CD4-positive, alpha-beta T cell treated with Interleukin-21 for 1 hour (primary cell): ENCODE measurements around the gene MAB21L3.
A peak's percentile ranks its signal among the peaks of the same experiment; 100 is the strongest.
"Not testable (repeated sequence)": the region's sequence is repeated elsewhere in the genome, so short reads cannot be mapped to it uniquely, and the experiment has no call there.

ENCODE experiments used
- DNase-seq: peaks from one replicate; pipeline ENCODE4 v3.0.0-alpha.2; 2020

The MAB21L3 gene

GRCh38 chr1:116139592-116140134 lies 28.5 kb downstream of the MAB21L3 start:
- no peak for DNase-seq

DNA sequence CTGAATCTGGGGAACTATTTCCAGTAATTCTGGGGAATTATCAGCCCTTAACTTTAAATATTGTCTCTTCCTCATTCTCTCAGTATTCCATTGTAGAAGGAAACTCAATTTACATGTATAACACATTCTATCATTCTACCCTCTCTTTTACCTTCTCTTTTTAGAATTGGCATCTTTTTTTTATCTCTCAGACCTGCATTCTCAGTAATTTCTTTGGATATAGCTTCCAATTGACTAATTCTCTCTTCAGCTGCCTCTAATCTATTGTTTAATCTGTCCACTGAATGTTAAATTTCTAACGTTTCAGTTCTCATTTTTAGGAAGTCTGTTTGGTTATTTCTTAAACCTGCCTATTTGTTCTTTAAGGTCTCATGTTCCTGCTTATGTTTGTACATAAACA lies 33.0 kb downstream of the MAB21L3 start:
- DNase-seq: no peak

DNA sequence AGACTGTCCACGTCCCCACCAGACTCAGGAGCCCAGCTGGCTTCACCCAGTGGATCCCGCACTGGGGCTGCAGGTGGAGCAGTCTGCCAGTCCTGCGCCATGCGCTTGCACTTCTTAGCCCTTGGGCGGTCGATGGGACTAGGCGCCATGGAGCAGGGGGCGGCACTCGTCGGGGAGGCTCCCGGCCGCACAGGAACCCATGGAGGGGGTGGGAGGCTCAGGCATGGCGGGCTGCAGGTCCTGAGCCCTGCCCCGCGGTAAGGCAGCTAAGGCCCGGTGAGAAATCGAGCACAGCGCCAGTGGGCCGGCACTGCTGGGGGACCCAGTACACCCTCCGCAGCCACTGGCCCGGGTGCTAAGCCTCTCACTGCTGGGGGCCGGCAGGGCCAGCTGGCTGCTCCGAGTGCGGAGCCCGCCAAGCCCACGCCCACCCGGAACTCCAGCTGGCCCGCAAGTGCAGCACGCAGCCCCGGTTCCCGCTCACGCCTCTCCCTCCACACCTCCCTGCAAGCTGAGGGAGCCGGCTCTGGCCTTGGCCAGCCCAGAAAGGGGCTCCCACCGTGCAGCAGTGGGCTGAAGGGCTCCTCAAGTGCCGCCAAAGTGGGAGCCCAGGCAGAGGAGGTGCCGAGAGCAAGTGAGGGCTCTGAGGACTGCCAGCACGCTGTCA lies 35.4 kb downstream of the MAB21L3 start:
- DNase-seq: not testable (repeated sequence)

GRCh38 chr1:116147114-116147510 lies 35.9 kb downstream of the MAB21L3 start:
- DNase-seq: no peak

- DNase-seq: no peak
These were observed 36.8 kb downstream of the MAB21L3 start for GRCh38 chr1:116147972-116148371.

GRCh38 chr1:116148967-116149366 lies 37.8 kb downstream of the MAB21L3 start:
- no peak for DNase-seq

GRCh38 chr1:116150368-116150767 lies 39.2 kb downstream of the MAB21L3 start:
- no peak for DNase-seq

GRCh38 chr1:116151739-116152576 lies 40.8 kb downstream of the MAB21L3 start:
- peak; percentile 85 for DNase-seq

DNA sequence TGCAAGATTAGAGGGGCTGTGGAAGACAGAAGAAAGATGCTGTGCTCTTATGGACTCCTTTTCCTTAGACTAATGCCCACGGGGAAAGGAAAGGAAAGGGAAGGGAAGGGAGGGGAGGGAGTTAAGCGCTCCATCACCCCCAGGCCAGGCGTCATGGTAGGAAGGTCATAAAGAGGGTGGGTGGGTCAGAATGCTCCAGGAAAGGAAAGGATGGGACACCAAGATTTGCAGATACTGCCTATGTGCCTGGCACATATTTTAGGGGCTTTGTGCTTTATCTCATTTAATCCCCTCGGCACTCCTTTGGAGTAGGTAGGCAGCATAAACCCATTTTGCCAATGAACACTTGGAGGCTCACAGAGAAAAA lies 41.4 kb downstream of the MAB21L3 start:
- DNase-seq: no peak

DNA sequence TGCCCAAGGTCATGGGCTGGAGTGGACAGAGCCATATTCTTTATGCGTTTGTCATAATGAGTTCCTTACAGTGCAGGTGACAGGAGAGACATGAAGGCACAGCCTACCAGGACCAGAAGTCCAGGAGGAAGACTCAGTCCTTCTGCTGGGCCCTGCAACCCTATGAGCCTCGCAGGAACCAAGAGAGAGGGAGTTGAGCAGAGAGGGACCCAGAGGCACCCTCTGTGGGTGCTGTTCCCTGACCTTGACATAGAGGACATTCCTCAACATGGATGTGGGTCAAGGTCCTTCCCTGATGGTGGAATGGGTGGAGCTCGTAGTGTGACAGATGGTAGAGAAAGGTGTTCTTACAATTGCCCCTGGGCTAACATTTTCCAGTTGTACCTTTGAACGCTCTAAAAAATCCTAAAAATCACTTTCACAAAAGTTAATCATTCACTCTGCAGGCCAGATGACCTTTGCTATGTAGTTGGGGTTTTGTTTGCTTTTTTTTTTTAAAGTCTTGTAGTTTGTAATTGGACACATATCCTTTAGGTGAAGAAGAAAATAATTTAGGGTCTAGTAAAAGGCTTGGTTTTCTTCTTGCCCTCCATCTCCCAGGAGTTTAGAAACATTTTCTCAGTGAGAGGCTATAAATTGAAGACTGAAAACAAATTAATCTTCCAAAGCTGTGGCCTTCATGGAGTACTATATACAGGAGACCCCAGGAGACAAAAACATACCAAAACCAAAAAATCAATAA lies 41.9 kb downstream of the MAB21L3 start:
- DNase-seq: no peak

GRCh38 chr1:116153692-116154031 lies 42.5 kb downstream of the MAB21L3 start:
- DNase-seq: no peak

DNA sequence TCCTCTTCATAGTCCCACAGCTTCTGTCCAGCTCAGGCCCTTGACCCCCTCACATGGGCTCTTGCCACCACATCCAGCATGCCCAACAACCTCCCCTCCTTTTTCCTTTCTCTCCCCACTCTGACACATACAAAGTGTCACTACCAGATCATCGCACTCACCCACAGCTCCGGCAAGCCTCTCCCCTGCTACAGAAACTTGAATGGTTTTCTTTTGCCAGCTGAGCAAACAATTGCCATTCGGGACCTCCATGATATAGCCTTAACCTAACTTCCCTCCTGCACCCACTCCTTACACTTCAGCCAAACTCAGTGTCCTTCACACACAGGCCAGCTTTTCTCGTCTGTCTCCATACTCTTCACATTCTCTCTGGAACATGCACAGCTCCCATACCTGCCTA lies 43.3 kb downstream of the MAB21L3 start:
- DNase-seq: no peak

- no peak for DNase-seq
These were observed 45.9 kb downstream of the MAB21L3 start for GRCh38 chr1:116157096-116157495.

DNA sequence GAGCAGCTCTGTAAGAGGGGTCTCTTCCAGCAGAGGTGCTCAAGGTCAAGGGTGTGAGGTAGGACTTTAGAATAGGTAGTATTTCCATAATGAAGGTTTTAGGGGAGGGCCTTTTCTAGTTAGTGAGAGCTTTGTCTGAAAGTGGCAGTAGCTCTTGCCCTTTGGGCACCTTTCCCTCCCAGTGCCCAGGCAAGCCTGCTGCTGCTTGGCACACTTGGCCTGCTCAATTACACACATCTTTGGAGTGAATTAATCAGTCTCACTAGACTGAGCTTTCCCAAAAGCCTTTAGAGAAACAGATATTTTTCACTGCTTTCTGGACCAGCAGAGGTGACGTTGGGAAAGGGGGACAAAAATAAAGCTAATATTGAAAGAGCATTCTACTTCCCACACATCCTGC lies 48.0 kb downstream of the MAB21L3 start:
- no peak for DNase-seq

DNA sequence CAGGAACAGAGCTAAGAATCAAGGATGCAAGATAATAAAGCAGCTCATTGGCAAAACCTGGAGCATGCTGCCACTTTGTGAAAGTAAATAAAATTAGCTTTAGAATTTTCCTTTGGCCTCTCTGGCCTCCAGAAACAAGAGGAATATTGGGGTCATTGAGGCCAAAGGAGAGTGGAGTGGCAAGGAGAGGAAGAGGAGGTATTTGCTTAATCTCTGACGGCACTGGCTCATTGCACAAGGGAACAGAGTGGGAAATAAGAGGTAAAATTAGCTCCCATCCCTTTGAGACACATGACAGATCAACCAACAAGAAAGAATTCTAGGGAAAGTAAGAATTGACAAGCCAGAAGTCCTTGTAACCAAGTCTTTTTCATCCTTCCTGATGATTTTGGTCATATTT lies 48.4 kb downstream of the MAB21L3 start:
- no peak for DNase-seq

DNA sequence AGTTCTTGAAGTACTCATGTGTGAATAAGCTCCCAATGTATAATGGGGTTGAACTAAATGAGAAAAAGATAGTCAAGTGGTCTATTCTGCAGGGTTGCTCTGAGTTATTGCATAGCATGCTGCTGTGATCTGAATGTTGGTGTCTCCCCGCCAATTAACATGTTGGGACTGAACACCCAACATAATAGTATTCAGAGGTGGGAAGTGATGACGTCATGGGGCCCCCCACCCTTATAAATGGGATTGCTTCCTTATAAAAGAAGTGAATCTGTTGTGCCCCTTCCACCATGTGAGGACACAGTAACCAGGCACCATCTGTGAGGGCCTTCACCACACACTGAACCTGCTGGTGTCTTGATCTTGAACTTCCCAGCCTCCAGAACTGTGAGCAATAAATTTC lies 50.2 kb downstream of the MAB21L3 start:
- DNase-seq: no peak

DNA sequence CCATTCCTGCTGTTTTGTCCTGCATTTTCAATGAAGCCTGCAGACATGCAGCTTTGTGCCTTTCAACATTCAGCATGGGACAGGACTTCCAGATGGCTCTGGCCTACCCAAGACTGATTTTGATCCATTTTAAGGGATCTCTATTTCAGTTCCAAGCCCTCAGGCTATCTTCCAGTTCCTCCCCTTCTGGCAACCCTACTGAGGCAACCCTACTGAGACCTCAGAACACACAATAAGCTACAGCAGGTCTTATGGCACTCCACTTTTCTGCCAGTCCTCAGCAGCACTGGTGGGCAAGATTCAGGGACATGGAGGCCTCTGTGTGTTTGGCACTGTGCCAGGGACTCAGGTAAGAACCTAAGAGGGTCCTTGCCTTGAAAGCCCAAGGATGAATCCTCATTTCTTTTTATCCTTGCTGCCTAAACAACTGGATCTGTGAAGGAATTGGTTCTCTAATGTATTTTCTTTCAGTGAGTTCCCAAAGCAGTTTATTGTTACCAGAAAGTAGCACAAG lies 50.7 kb downstream of the MAB21L3 start:
- DNase-seq: no peak

DNA sequence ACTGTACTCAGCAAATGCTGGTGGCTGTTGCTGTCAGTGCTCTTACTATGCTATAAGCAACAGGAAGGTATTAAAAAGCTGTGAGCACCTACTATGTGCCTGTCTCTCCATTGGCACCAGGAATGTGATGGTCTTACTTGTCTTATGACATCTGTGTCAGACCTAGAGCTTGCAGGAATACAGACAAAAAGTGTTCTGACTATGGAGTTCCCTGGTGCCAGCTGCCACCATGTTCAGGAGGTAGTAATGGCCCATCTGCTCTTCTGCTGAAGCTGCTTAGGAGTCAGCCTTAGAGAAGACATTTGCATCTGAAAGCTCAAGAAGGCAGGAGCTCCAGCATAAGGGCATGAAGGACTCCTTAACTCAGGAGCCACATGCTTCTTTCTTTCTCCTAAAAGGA lies 52.3 kb downstream of the MAB21L3 start:
- no peak for DNase-seq

GRCh38 chr1:116164150-116164549 lies 53.0 kb downstream of the MAB21L3 start:
- no peak for DNase-seq

- DNase-seq: no peak
These were observed 53.6 kb downstream of the MAB21L3 start for GRCh38 chr1:116164604-116165368.

GRCh38 chr1:116165572-116165971 lies 54.4 kb downstream of the MAB21L3 start:
- no peak for DNase-seq

DNA sequence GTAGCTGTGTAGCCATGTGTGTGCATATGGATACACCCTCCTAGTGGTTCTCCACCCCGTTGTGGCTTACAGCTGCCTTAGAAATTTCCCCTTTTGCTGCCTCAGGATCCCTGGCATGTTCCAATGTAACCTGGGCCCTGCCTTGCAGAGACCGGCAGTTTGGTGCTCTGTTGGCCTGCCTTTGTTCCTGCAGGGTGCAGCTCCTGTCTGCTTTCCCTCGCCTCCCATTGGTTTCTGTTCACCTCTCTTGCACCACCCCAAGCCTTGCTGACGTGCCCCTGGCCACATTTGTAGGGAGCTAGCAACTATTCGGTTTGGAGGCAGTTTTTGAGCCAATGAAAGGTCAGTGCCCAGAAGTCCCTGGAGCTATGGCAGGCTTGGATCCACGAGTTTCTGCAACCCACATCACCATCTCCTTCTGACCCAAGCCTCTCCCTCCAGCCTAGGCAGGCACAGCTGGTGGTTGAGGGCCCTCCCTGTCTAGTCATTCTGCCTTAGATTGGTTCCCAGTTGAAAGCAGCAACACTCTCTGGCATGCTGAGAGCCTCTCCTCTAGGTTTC lies 54.9 kb downstream of the MAB21L3 start:
- DNase-seq: no peak
